HepG2 (cell line): Measurements from ENCODE around the gene UBE2H. TPM values are rescaled to one million over a fixed set of nuclear protein-coding genes. Genes with fewer than 3 reads are reported as not detected.

ENCODE experiments used
- CAMTA2 ChIP-seq: sonication (generic); formaldehyde crosslinking; IDR thresholded peaks from 2 replicates; pipeline ENCODE4 v1.4.0; 2020; ENCODE audit warnings: mild to moderate bottlenecking, missing genetic modification reagents, borderline replicate concordance
- CBFB ChIP-seq: sonication (generic); formaldehyde crosslinking; IDR thresholded peaks from 2 replicates; pipeline ENCODE4 v1.4.0; 2020; ENCODE audit warnings: missing genetic modification reagents
- CBX2 ChIP-seq, 2 experiments: fragments of 200-600 bp in 1 of 2; sonication (generic); formaldehyde crosslinking in 1 of 2; IDR thresholded peaks; 2 replicates each; pipeline versions ENCODE4 v1.7.0 to v1.8.1; 2018 to 2022; ENCODE audit warnings: low read depth in 2 of 2, low read length in 1 of 2, mild to moderate bottlenecking in 1 of 2, missing genetic modification reagents in 1 of 2
- GATAD2A ChIP-seq: IDR thresholded peaks from 2 replicates; pipeline ENCODE4 v1.6.1; 2016
- HIVEP1 ChIP-seq: sonication (generic); formaldehyde crosslinking; IDR thresholded peaks from 2 replicates; pipeline ENCODE4 v1.4.0; 2020; ENCODE audit warnings: mild to moderate bottlenecking, missing genetic modification reagents
- JUNB ChIP-seq: sonication (generic); formaldehyde crosslinking; IDR thresholded peaks from 2 replicates; pipeline ENCODE4 v1.8.0; 2022; ENCODE audit warnings: missing genetic modification reagents, mild to moderate bottlenecking, borderline replicate concordance
- KDM2A ChIP-seq: sonication (generic); formaldehyde crosslinking; IDR thresholded peaks from 2 replicates; pipeline ENCODE4 v1.4.0; 2020; ENCODE audit warnings: low read depth, missing genetic modification reagents, borderline replicate concordance
- MAZ ChIP-seq, 2 experiments: sonication (generic) in 1 of 2; formaldehyde crosslinking in 1 of 2; IDR thresholded peaks; 2 replicates each; pipeline versions ENCODE4 v1.5.0 to v1.6.1; 2012 to 2020; ENCODE audit warnings: low read depth in 2 of 2, mild to moderate bottlenecking in 2 of 2, borderline replicate concordance in 1 of 2, improper control_type of control experiment in 1 of 2, low read length in 1 of 2, missing genetic modification reagents in 1 of 2, moderate library complexity in 1 of 2
- MIER3 ChIP-seq: IDR thresholded peaks from 2 replicates; pipeline ENCODE4 v1.6.1; 2016; ENCODE audit warnings: missing compliant biosample characterization, borderline replicate concordance
- NFE2 ChIP-seq: sonication (generic); formaldehyde crosslinking; IDR thresholded peaks from 2 replicates; pipeline ENCODE4 v1.4.0; 2020; ENCODE audit warnings: missing genetic modification reagents
- NR2F2 ChIP-seq: IDR thresholded peaks from 2 replicates; pipeline ENCODE4 v1.6.1; 2012; ENCODE audit warnings: low read depth, inconsistent platforms, borderline replicate concordance
- ONECUT2 ChIP-seq: sonication (generic); formaldehyde crosslinking; IDR thresholded peaks from 2 replicates; pipeline ENCODE4 v1.4.0; 2020; ENCODE audit warnings: missing genetic modification reagents
- PAF1 ChIP-seq: IDR thresholded peaks from 2 replicates; pipeline ENCODE4 v1.6.1; 2016; ENCODE audit warnings: missing genetic modification reagents, missing compliant biosample characterization
- RELA ChIP-seq: sonication (generic); formaldehyde crosslinking; IDR thresholded peaks from 2 replicates; pipeline ENCODE4 v1.4.0; 2020; ENCODE audit warnings: missing genetic modification reagents
- REPIN1 ChIP-seq: sonication (generic); formaldehyde crosslinking; IDR thresholded peaks from 2 replicates; pipeline ENCODE4 v1.8.0; 2022; ENCODE audit warnings: missing genetic modification reagents, low read depth, mild to moderate bottlenecking, borderline replicate concordance
- SOX6 ChIP-seq, 2 experiments: fragments of 450-650 bp in 1 of 2; sonication (generic) in 1 of 2; formaldehyde crosslinking in 1 of 2; IDR thresholded peaks; 2 replicates each; pipeline versions ENCODE4 v1.4.0 to v1.6.1; 2017 to 2020; ENCODE audit warnings: antibody characterized with exemption in 1 of 2, mild to moderate bottlenecking in 1 of 2, missing genetic modification reagents in 1 of 2
- STAG1 ChIP-seq: sonication (generic); formaldehyde crosslinking; IDR thresholded peaks from 2 replicates; pipeline ENCODE4 v1.4.0; 2020; ENCODE audit warnings: missing genetic modification reagents
- TOE1 ChIP-seq: sonication (generic); formaldehyde crosslinking; IDR thresholded peaks from 2 replicates; pipeline ENCODE4 v1.4.0; 2020; ENCODE audit warnings: mild to moderate bottlenecking, missing genetic modification reagents
- ZFP90 ChIP-seq: sonication (generic); formaldehyde crosslinking; IDR thresholded peaks from 2 replicates; pipeline ENCODE4 v1.8.0; 2022; ENCODE audit warnings: missing genetic modification reagents, mild to moderate bottlenecking, inconsistent platforms, borderline replicate concordance
- ZNF350 ChIP-seq: sonication (generic); formaldehyde crosslinking; IDR thresholded peaks from 2 replicates; pipeline ENCODE4 v1.4.0; 2020; ENCODE audit warnings: mild to moderate bottlenecking, low read depth, missing genetic modification reagents, borderline replicate concordance
- ZNF460 ChIP-seq: sonication (generic); formaldehyde crosslinking; IDR thresholded peaks from 2 replicates; pipeline ENCODE4 v1.5.1; 2020; ENCODE audit warnings: missing genetic modification reagents, mild to moderate bottlenecking, borderline replicate concordance
- ZNF562 ChIP-seq: sonication (generic); formaldehyde crosslinking; IDR thresholded peaks from 2 replicates; pipeline ENCODE4 v1.8.0; 2022; ENCODE audit warnings: missing genetic modification reagents, borderline replicate concordance
- ZNF746 ChIP-seq: sonication (generic); formaldehyde crosslinking; IDR thresholded peaks from 2 replicates; pipeline ENCODE4 v1.8.0; 2022; ENCODE audit warnings: mild to moderate bottlenecking, missing genetic modification reagents
- polyA plus RNA-seq, 8 experiments: library from polyadenylated mRNA; depleted of rRNA in 3 of 8; stranded (reverse) in 7 of 8; unstranded in 1 of 8; fragments of >200 nt; fragmentation: Illumina TruSeq in 4 of 8; extraction: Trizol in 4 of 8; gene quantifications; 2 replicates each; pipeline versions ENCODE4 v1.2.1 to v1.2.3, GENCODE V29; 2011 to 2016; ENCODE audit warnings: low read depth in 4 of 8, missing spikeins in 1 of 8, mixed read lengths in 1 of 8; ENCODE audit not compliant: insufficient read depth in 1 of 8
- total RNA-seq, 5 experiments: library from RNA; depleted of rRNA; stranded (reverse); fragments of >200 nt; fragmentation: Illumina TruSeq; extraction: Trizol; gene quantifications; 2 replicates each; pipeline ENCODE4 v1.2.3, GENCODE V29; 2016; ENCODE audit warnings: low read depth in 1 of 5
- TF ChIP-seq, protein P1 (sequence below): sonication (generic); formaldehyde crosslinking; IDR thresholded peaks from 2 replicates; pipeline ENCODE4 v1.5.1; 2020; ENCODE audit warnings: missing genetic modification reagents, mild to moderate bottlenecking, borderline replicate concordance
- TF ChIP-seq, protein P2 (sequence below): IDR thresholded peaks from 2 replicates; pipeline ENCODE4 v1.6.1; 2016
- TF ChIP-seq, protein P3 (sequence below): IDR thresholded peaks from 2 replicates; pipeline ENCODE4 v1.6.1; 2012; ENCODE audit warnings: low read depth, low read length, improper control_type of control experiment

Gene UBE2H
- total and polyA plus RNA-seq, 2 of the 13 experiments (the other 11 are each of a cell fraction or from before 2014, with no cell fraction given): 15.5 to 40.1 TPM

DNA sequence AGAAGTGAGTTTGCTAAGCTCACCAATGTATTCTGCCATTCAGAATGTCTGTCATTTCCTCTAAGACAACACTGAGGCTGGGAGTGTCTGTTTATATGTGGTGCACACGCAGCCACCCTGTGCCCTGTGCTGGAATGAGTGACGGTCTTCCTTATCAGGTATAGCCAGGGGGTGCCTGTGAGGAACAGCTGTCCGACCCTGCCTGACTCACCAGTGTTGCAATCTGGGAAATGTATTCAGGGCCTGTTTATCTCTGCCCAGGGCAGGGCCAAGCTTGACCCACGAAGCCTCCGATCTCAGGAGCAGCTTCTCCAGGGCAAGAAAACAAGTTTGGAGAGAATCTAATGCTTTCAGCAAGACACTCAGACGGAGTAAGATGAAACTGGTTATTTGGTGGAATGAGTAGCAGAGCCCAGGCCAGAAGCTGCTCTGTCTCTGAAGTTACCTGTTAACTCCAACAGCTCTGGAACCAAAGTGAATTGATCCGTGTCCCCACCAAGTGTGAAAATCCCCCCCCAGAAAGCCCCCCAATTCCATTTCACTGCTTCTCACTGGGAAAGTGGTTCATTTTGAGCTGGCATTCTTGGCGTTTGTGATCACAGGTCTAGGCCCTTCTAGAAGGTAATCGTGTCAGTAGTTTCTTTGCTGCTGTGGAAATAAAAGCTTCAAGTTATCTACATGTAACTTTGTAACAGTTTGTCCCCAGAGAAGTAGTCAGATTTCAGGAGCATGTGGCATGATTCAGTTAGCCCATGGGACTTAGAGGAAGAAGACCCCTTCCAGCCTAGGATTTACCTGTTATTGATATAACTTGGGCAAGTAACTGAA lies 6.1 kb upstream of the UBE2H start (continued):
- TF ChIP-seq, protein P1, sequence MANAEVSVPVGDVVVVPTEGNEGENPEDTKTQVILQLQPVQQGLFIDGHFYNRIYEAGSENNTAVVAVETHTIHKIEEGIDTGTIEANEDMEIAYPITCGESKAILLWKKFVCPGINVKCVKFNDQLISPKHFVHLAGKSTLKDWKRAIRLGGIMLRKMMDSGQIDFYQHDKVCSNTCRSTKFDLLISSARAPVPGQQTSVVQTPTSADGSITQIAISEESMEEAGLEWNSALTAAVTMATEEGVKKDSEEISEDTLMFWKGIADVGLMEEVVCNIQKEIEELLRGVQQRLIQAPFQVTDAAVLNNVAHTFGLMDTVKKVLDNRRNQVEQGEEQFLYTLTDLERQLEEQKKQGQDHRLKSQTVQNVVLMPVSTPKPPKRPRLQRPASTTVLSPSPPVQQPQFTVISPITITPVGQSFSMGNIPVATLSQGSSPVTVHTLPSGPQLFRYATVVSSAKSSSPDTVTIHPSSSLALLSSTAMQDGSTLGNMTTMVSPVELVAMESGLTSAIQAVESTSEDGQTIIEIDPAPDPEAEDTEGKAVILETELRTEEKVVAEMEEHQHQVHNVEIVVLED (CRISPR knock-in tag): peak; percentile 23; the same call in 1 of the 2 replicates
- TF ChIP-seq STAG1 (CRISPR knock-in tag): peak; percentile 15; the same call in 1 of the 2 replicates
- no peak for TF ChIP-seq CBFB (CRISPR knock-in tag)
- TF ChIP-seq NR2F2: no peak
- no peak for TF ChIP-seq ONECUT2 (CRISPR knock-in tag)
- no peak for TF ChIP-seq MAZ (IDR thresholded peaks at IDR 0.05; ENCODE audit: borderline replicate concordance, low read depth, low read length)
- TF ChIP-seq MAZ (CRISPR knock-in tag; IDR thresholded peaks at IDR 0.05; ENCODE audit: low read depth): no peak
- peak; percentile 76 for TF ChIP-seq GATAD2A (CRISPR knock-in tag)
- peak; percentile 15; the same call in 1 of the 2 replicates for TF ChIP-seq ZNF460 (CRISPR knock-in tag)
- TF ChIP-seq, protein P2, sequence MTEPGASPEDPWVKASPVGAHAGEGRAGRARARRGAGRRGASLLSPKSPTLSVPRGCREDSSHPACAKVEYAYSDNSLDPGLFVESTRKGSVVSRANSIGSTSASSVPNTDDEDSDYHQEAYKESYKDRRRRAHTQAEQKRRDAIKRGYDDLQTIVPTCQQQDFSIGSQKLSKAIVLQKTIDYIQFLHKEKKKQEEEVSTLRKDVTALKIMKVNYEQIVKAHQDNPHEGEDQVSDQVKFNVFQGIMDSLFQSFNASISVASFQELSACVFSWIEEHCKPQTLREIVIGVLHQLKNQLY (CRISPR knock-in tag): 0 out of 2 replicates have a peak, but pooled peaks have one; percentile 14
- TF ChIP-seq CAMTA2 (CRISPR knock-in tag): no peak
- TF ChIP-seq ZNF350 (CRISPR knock-in tag): peak; percentile 42; the same call in 1 of the 2 replicates
- no peak for TF ChIP-seq ZFP90 (CRISPR knock-in tag)
- TF ChIP-seq HIVEP1: no peak
- no peak for TF ChIP-seq JUNB (CRISPR knock-in tag)
- TF ChIP-seq PAF1 (CRISPR knock-in tag): no peak
- peak; percentile 76; the same call in 1 of the 2 replicates for TF ChIP-seq RELA (CRISPR knock-in tag)
- TF ChIP-seq MIER3 (CRISPR knock-in tag): peak; percentile 20; the same call in 1 of the 2 replicates
- peak; percentile 70; the same call in 1 of the 2 replicates for TF ChIP-seq KDM2A (CRISPR knock-in tag)
- no peak for TF ChIP-seq ZNF746
- TF ChIP-seq TOE1 (CRISPR knock-in tag): no peak
- TF ChIP-seq NFE2 (CRISPR knock-in tag): no peak
- no peak for TF ChIP-seq SOX6 (IDR thresholded peaks at IDR 0.05)
- TF ChIP-seq SOX6 (CRISPR knock-in tag; IDR thresholded peaks at IDR 0.05): peak; percentile 70
- peak; percentile 53; the same call in 1 of the 2 replicates for TF ChIP-seq REPIN1 (CRISPR knock-in tag)
- TF ChIP-seq CBX2 (IDR thresholded peaks at IDR 0.05; ENCODE audit: low read depth, low read length): no peak
- TF ChIP-seq CBX2 (CRISPR knock-in tag; IDR thresholded peaks at IDR 0.05; ENCODE audit: low read depth): no peak
- TF ChIP-seq, protein P3, sequence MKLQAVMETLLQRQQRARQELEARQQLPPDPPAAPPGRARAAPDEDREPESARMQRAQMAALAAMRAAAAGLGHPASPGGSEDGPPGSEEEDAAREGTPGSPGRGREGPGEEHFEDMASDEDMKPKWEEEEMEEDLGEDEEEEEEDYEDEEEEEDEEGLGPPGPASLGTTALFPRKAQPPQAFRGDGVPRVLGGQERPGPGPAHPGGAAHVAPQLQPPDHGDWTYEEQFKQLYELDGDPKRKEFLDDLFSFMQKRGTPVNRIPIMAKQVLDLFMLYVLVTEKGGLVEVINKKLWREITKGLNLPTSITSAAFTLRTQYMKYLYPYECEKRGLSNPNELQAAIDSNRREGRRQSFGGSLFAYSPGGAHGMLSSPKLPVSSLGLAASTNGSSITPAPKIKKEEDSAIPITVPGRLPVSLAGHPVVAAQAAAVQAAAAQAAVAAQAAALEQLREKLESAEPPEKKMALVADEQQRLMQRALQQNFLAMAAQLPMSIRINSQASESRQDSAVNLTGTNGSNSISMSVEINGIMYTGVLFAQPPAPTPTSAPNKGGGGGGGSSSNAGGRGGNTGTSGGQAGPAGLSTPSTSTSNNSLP: 0 out of 2 replicates have a peak, but pooled peaks have one; percentile 22
- no peak for TF ChIP-seq ZNF562 (CRISPR knock-in tag)
